HG03354 (cell line): ENCODE data around the gene INO80C.
"Not testable (repeated sequence)": the region's sequence is repeated elsewhere in the genome, so short reads cannot be mapped to it uniquely, and the experiment has no call there.

Experiments
- ATAC-seq: cut with Tn5 transposase; IDR thresholded peaks from one replicate; pipeline ENCODE4 v1.9.1; 2021; ENCODE audit warnings: mild to moderate bottlenecking; ENCODE audit not compliant: unreplicated experiment, poor library complexity, severe bottlenecking

INO80C gene

DNA sequence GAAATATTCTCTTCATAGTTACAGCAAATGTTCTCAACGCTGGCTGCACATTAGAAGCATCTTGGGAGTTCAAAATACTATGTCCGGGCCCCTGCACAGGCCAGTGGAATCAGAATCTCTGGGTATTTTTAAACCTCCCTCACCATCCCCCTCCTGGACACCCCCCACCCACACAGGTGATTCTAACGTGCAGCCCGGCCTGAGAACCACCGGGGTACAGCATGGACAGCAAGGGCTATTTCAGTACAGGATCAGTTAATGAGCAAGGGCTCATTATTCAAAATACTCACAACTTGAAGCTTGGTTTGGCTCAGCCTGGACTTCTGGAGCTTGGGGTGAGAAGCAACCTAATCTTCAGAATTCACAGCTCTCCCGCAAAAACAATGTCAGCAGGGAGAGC is 31.4 kb downstream of the INO80C start:
- no peak for ATAC-seq

DNA sequence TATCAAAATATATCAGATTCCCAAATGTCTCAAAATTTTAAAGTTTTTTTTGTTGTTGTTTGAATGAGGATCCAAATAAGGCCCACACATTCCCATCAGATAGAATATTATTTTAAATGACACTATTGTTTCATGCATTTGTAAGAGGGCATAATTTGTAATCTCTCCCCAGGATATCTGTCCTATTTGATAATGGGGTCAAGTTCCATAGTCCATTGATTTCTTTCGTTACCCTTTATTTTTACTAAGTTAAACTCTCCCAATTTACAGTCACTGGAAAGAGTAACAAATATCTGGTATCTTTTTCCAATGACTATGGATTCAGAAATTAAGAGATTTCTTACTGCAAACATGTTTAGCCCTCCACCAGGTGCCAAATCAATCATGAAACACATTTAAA is 32.4 kb downstream of the INO80C start:
- ATAC-seq = no peak

DNA sequence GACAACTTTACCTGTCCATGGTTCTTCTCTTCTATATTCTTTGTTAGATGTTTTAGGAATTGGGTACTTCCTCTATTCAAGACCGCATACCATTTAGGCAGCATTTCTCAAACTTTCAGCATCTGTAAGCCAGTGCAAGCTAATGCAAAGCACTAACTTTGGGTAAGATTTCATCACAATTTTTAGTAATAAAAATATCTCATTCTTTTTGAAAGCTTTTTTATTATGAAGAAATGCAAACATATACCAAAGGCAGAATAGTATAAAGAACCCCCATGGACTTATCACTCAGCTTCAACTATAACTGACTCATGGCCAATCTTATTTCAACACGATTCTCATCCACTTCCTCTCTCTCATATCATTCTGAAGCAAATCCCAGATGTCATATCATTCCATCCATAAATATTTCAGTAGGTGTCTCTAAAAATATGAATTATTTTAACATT is 32.9 kb downstream of the INO80C start:
- no peak for ATAC-seq

DNA sequence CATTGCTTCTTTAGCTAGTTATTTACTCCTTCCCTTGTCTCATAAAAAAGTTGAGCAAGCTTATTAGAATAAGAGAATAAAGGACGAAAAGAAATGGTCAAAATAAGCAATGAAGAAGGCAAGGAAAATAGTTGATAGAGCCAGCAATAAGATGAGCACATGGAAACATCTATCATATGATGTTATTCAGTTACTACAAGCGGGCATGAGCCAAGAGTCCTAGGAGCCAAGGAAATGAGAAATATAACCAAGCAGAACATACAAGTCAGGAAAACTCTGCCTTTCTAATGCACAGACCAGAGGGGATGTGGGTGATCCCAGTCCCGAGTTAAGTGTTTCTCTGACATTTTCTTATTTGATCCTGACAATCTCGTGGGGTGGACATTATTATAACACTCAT is 33.9 kb downstream of the INO80C start:
- no peak for ATAC-seq

DNA sequence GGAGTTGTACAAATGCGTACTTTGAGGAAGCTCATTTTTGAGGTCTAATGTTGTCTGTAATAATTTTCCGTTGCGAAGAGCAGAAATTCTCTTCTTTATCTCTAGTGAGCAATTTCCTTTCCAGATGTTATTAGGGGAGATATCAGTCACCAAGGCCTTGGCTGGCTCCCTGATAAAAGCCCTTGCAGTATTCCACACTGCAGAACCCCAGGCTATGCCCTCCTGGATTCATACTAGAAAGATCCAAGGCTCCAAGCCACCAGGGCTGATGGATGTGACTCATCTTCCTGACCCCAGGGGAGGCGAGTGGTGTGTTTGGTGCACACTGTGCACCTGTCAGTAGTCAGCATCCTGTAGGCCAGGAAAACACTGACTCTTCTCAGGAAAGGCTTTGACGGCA is 34.7 kb downstream of the INO80C start:
- ATAC-seq = no peak

DNA sequence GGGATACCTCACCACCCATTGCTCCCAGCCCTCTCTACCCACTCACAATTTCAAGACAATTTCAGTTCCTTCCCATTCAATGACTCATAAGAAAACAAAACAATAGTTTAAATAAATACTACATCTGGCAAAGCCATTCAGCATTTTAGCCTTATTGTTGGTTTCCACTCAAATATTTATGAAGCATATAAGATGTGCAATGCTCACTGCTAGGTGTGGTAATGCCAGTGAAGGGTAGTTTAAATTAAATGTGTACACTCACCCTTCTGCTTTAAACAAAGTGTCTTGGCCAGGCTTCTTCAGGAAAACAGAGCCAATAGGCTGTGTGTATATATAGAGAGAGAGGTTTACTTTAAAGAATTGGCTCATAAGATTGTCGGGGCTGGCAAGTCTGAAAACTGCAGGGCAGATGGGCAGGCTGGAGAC is 37.0 kb downstream of the INO80C start:
- ATAC-seq = no peak

DNA sequence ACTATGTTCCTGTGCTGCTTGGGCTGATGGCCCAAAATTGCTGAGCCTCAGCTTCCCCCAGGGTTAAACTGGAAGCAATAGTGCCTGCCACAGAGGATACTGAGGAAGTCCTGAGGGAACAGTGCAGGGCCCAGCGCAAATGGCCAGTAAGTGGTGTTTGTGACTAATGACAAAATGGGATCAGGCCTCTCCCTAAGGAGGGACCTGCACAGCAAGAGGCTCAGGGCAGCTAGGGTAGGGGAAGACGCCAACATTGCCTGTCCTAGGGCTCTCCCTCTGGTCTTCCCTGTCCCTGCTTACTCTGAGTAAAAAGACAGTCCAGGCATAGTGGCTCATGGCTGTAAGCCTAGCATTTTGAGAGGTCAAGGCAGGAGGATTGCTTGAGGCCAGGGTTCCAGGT is 37.8 kb downstream of the INO80C start:
- no peak for ATAC-seq

DNA sequence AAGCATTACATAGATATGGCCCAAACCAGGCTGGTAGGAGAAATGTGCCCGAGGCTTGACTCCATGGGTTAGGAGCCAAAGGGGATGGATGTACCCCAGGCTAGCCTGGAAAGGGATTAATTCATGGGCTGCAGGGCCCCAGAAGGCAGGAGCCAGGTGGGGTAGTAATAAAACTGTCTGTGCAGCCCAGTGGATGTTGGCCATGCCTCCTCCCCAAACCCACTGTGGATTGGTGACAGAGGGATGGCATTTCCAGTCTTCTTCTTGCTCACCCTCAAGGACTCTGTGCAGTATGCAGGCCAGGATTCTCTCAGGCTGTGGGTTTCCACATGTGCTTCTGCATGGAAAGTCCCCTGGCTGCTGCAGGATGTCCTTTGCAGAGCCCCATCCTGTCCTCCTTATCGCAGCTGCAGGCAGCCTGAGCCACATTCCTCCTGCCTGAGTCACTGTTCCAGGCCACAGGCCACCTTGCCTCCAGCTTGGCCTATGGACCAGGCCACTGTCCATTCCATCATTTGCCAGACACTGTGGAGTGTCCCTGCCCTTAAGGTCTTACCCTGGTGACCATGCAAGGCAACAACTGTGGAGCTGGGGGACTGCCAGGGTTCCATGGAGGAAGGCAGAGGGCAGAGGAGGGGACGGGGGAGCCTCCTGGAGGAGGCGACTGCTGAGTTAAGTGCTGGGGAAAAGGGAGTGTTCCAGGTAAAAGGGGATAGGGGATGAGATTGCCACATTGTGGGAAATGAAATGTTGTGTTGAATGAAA is 38.9 kb downstream of the INO80C start:
- peak; percentile 63 for ATAC-seq

DNA sequence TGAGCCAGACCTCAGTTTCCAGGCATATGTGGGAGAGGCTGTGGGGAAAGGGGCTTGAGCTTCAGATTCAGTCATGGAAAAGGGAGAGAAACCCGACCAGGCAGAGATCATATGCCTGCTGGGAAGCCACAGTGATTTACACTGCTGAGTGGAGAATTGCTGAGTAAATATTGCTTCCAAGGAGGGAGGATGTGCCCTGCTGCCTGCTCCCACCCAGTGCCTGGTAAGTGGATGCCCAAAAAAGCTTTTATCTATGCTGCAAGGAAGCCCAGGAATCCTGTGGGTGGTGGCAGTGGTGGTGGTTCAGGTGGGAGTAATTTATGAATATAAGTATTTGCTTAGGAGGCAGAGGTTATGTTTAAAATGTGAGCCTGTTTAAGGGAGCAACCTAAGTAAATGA is 39.5 kb downstream of the INO80C start:
- no peak for ATAC-seq

DNA sequence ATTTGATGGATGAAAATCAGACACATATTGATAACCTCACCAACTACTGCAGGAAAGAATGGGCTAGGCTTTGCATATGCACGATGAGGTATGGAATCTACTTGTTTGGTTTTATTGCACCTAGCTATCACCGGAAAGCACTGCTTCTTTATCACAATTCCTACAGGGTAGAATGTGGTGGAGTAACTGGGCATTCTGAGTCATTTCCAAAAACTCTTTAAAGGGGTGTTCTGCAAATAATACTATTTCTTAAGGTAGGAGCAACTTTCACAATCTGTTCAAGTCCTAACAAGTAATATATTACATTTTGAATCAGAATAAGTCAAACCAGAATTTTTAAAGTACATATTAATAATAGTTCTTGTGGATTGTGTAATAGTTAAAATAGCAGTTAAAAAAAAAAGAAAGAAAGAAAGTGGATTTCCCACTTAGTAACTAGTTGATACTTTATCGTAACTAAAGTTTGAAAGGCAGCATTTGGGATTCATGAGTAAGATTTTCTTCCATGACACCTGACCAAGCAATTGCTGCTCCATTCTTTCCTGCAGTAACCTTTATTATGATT is 40.5 kb downstream of the INO80C start:
- no peak for ATAC-seq

DNA sequence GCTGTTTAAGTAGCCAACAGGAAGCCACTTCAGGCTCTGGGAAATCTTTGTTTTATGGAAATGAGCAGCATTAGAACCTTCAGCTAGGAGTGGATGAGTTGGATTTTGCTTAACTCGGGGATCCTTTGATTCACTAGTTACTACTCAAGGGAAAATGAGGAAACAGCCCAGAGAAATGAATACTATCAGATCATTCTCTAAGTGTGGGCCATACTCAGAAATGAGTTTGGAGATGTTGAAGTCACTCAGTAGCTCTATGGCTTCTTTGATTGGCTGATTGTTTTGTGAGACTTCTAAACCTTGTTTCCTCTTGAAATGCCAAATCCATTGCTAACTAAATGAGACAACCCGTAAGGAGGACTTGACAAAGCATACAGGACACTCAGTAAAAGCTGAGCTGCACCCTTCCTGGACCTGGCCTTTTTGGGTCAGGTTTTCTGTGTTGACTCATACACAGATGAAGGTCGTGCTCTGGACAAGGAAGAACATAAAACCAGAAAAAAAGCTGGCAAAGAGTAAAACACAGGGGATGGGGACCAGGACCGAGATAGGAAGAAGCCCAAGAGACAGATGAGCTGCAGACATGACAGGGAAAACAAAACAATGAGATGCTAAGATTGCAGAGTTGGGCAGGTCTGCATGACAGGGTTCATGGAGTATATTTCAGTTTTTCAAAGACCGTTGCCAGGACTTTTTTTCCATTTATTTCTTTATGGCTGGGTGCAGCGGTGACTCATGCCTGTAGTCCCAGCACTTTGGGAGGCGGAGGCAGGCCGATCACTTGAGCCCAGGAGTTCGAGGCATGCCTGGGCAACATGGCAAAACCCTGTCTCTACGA is 41.6 kb downstream of the INO80C start:
- ATAC-seq = no peak

DNA sequence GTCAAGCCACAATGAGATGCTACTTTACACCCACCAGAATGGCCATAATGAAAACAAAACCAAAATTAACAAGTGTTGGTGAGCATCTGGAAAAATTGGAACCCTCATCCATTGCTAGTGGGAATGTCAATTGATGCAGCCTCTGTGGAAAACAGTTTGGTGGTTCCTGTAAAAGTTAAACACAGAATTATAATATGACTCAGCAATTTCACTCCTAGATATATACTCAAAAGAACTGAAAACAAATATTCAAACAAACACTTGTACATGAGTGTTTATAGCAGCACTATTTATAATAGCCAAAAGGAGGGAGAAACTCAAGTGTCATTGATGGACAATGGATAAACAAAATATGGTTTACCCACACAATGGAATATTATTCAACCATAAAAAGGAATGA is 43.0 kb downstream of the INO80C start:
- no peak for ATAC-seq

DNA sequence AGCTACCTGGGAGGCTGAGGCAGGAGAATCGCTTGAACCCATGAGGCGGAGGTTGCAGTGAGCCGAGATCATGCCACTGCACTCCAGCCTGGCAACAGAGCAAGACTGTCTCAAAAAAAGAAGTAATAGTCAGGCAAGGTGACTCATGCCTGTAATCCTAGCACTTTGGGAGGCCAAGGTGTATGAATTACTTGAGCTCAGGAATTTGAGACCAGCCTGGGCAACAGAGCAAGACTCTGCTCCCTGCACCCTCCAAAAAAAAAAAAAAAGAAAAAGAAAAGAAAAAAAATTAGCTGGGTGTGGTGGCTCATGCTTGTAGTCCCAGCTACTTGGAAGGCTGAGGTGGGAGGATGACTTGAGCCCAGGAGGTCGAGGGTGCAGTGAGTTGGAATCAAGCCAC is 44.7 kb downstream of the INO80C start:
- not testable (repeated sequence) for ATAC-seq

DNA sequence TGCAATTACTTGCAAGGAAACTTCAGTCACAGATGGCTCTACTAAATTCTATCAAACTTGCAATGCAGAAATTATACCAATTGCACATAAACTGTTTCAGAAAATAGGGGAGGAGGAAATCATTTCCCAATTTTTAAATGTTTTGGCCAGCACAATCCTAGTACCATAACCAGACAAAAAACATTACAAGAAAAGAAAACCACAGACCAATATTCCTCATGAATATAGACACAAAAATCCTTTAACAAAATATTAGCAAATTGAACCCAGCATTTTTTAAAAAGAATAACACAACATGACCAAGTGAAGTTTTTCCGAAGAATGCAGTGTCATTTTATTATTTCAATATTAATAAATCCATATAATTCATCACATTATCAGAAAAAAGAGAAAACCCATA is 45.8 kb downstream of the INO80C start:
- ATAC-seq = no peak

DNA sequence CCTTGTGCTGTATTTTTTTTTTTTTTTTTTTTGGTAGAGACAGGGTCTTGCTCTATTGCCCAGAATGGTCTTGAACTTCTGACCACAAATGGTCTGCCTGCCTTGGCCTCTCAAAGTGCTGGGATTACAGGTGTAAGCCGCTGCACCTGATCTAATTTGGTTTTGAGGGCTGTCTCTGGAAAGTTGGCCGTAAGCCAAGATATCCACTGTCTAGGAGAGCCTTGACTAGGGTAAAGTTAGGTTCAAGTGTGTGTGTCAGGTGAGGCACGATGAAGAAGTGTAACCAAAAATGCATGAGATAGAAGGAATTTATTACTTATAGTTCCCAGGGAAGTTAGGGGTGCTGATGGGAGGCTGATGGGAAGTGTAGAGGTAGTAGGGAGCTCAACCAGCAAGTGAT is 46.7 kb downstream of the INO80C start:
- no peak for ATAC-seq

DNA sequence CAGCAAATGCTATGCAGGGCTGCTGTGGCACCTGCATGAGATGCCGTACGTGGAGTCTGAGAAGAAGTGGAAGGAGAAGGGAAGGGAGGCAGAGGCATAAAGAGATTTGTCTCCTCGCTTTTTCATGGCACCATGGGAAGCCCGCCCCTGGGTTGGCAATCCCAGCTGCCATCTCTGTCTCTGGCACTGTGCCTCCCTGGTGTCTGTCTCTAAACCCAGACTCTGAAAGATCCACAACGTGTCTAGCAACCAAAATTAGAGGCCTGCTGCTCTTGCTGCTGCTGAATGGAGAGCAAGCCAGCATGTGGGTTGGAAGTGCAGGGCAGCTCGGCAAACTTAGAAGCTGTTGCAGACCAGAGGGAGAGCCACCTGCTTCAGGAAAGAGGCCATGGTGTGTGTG is 53.1 kb downstream of the INO80C start:
- ATAC-seq = no peak

DNA sequence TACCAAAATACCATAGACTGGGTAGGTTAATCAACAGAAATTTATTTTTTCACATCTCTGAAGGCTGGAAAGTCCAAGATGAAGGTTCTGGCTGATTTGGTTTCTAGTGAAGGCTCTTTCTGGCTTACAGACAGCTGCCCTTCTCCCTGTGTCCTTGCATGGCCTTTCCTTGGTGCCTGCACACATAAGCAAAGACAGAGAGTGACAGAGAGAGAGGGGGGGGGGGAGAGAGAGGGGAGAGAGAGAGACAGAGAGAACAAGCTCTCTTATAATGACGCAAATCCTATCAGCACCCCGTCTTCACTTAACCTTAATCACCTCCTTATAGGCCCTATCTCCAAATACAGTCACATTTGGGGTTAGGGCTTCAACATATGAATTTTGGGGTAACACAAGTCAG is 53.9 kb downstream of the INO80C start:
- no peak for ATAC-seq

DNA sequence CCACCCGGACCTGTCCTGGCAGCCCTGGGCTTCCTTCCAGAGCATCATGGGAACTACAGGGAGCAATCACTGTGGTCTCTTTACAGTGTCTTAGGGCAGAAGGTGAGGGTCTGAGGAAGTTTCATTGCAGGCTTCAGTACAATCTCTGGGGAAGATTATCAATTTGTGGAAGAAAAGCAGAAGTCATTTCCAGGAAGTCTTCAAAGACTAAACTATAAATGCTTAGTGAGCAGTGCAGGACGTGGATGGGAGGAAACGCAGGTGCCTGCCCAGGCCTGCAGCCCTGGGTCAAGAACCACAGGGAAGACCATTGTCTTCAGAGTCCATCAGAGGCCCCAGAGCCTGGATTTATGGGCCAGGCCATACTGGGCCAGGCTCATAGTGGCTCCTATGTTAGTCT is 54.3 kb downstream of the INO80C start:
- no peak for ATAC-seq

DNA sequence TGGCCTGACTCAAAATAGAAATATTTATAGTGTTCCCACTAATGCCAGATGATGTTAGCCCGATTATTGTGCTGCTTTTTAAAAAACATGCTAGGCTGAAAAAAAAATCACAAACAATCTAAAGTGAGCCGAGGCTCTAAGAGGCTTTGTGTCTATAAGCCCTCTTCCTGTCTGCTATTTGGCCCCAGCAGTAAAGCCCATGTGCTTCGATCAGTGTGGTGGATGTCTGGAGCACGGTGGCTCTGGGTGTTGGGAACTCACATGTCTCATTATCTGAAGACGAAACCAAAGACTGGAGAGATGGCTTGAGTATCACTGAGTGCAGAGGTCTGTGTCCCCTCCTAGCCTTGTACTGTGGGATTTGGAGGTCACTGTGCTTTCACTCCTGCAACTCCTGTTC is 55.1 kb downstream of the INO80C start:
- ATAC-seq = no peak

DNA sequence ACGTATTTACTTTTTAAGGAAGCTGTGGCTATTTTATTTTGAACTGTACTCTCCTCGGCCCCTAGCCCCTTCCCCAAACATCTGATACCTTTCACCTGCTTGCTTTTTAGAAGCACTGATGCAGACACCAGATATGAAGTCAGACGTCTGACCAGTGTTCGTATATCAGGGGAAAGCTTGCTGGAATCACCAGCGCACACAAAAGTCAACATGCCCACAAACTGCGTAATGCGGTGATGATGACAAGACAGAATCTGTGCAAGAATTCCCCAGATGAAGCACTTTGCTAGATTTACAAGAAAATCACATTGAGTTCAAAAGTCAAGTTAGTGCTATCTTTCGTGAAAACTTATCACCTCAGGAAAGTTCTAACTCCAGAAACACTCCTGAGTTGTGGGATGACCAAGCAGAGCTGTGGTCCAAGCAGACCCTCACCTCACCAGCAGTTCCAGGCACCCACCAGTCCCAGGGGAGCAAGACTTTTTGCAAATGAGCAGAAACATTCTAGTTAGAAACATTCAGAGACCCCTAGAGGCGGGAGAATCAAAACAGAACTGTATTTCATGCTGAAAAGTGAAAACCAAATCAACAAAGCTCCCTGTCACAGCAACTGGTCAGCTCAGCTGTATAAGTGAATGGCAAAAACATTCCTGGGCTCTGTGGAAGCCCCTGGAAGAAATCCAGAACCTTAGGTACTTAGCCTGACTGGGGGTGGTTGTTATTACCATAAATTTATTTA is 55.7 kb downstream of the INO80C start:
- no peak for ATAC-seq
